Neuron (in vitro differentiated cells): ENCODE data around the gene DEPDC1B.
"Not testable (repeated sequence)": the region's sequence is repeated elsewhere in the genome, so short reads cannot be mapped to it uniquely, and the experiment has no call there.

Source experiments
- H2AFZ ChIP-seq: one replicate; pipeline ENCODE4 v1.6.1; 2013; ENCODE audit warnings: low read depth, mild to moderate bottlenecking, inconsistent platforms, low read length, moderate library complexity
- H3K27me3 ChIP-seq: one replicate; pipeline ENCODE4 v1.6.1; 2013; ENCODE audit warnings: low read length; ENCODE audit not compliant: insufficient read depth
- H3K36me3 ChIP-seq: one replicate; pipeline ENCODE4 v1.6.1; 2013; ENCODE audit warnings: low read length; ENCODE audit not compliant: insufficient read depth
- H3K4me1 ChIP-seq: one replicate; pipeline ENCODE4 v1.6.1; 2013; ENCODE audit warnings: low read length; ENCODE audit not compliant: insufficient read depth
- H3K4me3 ChIP-seq: 2 replicates; pipeline ENCODE4 v1.5.1; 2013; ENCODE audit warnings: mild to moderate bottlenecking, low read length, moderate library complexity
- H3K9me3 ChIP-seq: one replicate; pipeline ENCODE4 v1.6.1; 2013; ENCODE audit warnings: low read length

Gene DEPDC1B

DNA sequence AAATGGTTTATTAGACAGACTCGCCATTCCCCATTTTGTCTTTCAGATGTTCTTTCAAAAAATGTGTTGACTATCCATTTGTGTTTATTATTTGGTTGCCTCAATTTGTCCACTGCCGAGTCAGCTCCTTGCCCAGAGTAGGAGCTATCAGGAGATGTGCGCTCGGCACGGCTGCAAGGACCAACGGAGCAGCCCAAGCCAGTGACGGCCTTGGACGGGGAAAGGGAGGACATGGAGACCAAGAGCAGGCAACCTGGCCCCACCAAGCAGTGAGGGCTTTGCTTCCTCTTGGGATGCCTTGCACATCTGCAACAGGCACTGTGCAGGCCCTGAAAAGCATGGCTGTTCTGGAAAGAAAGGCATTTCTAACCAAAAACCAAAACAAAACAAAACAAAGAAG is 69.8 kb downstream of the DEPDC1B start:
- Histone ChIP-seq H3K27me3 (no peaks in the 10 kb centered on the region), H2AFZ (no peak overlapping the region), H3K4me1 (no peaks in the 10 kb centered on the region), H3K4me3 (no peak overlapping the region), H3K36me3 (peaks cover 35% of the 10 kb centered on the region), H3K9me3 (peaks cover 8% of the 10 kb centered on the region)

DNA sequence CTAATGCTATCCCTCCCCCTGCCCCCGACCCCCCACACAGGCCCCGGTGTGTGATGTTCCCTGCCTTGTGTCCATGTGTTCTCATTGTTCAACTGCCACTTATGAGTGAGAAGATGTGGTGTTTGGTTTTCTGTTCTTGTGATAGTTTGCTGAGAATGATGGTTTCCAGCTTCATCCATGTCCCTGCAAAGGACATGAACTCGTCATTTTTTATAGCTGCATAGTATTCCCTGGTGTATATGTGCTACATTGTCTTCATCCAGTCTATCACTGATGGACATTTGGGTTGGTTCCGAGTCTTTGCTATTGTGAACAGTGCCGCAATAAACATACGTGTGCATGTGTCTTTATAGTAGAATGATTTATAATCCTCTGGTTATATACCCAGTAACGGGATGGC is 75.1 kb downstream of the DEPDC1B start:
- not testable (repeated sequence) for H3K27me3 ChIP-seq, H3K4me3 ChIP-seq, H3K9me3 ChIP-seq, H3K4me1 ChIP-seq, H3K36me3 ChIP-seq, H2AFZ ChIP-seq

DNA sequence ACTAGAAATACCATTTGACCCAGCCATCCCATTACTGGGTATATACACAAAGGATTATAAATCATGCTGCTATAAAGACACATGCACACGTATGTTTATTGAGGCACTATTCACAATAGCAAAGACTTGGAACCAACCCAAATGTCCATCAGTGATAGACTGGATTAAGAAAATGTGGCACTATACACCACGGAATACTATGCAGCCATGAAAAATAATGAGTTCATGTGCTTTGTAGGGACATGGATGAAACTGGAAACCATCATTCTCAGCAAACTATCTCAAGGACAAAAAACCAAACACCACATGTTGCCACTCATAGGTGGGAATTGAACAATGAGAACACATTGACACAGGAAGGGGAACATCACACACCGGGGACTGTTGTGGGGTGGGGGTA is 79.2 kb downstream of the DEPDC1B start:
- not testable (repeated sequence) for H2AFZ ChIP-seq, H3K36me3 ChIP-seq, H3K27me3 ChIP-seq, H3K9me3 ChIP-seq, H3K4me1 ChIP-seq, H3K4me3 ChIP-seq

DNA sequence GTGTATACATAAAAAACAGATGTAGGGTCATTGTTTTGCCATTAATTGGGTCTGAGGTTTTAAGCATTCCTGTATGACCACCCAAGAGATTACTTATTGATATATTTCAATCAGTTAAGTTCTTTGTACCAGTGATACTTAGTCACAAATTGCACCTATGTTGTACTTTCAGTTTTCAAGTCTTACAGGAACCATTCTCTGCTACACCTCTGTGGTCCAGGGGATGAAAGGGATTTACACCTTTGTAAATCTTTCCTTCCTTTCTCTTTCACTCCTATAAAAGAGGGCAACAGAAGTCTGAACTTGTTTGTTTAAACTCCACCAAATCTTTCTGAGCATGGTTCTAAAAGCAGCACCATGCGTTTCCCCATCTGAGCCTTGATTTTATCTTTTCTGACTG is 86.1 kb downstream of the DEPDC1B start:
- Histone ChIP-seq H3K4me1 (no peaks in the 10 kb centered on the region), H2AFZ (no peak overlapping the region), H3K4me3 (no peak overlapping the region), H3K9me3 (peaks cover 2% of the 10 kb centered on the region), H3K36me3 (no peaks in the 10 kb centered on the region), H3K27me3 (no peaks in the 10 kb centered on the region)

DNA sequence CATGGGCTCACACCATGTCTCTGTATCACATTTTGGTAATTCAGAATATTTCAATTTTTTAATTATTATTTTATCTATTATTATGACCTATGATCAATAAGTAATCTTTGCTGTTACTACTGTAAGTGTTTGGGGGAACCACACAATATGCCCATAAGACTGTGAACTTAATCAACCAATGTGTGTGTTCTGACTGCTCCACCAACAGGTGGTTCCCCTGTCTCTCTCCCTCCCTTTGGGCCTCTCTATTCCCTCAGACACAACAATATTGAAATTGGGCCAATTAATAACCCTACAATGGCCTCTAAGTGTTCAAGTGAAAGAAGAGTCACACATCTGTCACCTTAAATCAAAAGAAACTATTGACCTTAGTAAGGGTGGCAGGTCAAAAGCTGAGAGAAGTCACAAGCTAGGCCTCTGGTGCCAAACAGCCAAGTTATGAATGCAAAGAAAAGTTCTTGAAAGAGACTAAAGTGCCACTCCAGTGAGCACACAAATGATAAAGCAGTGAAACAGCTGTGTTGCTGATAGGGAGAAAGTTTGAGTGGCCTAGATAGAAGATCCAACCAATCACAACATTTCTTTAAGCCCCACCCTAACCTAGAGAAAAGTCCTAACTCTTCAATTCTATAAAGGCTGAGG is 88.7 kb downstream of the DEPDC1B start:
- H3K36me3 ChIP-seq: no peaks in the 10 kb centered on the region
- no peaks in the 10 kb centered on the region for H3K27me3 ChIP-seq
- H2AFZ ChIP-seq: no peak overlapping the region

DNA sequence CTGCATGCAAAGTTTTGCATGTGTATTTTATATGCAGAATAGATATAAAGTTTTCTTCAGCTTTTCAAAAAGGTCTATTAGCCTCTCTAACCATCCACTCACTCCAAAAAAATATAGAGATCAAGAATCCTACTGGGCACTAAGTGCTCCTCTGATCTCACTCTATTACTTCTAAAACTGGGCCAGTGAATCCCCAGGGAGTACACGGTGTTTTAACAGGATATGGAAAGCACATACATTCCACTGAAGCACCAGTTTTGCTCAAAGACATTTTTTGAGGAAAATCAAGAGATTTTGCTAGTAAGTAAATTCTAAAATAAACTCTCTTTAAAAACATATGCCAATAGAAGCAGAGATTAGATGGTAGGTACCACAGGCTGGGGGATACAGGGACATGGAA is 95.2 kb downstream of the DEPDC1B start:
- no peaks in the 10 kb centered on the region for H3K4me1 ChIP-seq
- no peaks in the 10 kb centered on the region for H3K27me3 ChIP-seq
- no peak overlapping the region for H3K4me3 ChIP-seq
- H3K9me3 ChIP-seq: no peaks in the 10 kb centered on the region
- H2AFZ ChIP-seq: no peak overlapping the region
- peaks cover 9% of the 10 kb centered on the region for H3K36me3 ChIP-seq

More for the DNA sequence above, 88.7 kb downstream of the DEPDC1B start:
- H3K4me1 ChIP-seq: no peaks in the 10 kb centered on the region
- peaks cover 2% of the 10 kb centered on the region for H3K9me3 ChIP-seq
- H3K4me3 ChIP-seq: no peak overlapping the region

DNA sequence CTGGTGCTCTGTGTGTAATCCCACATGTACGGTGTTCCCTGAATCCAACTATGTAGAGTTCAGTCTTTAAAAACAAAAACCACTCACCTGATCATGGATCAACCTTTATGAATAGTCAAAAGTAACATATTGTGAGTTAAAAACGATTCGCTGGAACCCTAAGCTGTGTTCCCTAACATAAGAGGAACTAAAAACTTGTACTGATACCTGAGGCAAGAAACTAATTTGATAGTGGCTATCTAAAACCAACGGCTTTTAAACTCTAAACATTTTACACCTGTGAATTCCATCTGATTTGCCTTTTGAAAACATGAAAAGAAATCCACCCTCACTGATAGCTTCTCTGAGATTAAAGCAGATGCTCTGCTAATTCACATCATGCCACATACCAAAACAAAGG is 101.5 kb downstream of the DEPDC1B start:
- Histone ChIP-seq H3K27me3 (no peaks in the 10 kb centered on the region), H2AFZ (no peak overlapping the region), H3K4me1 (no peaks in the 10 kb centered on the region), H3K4me3 (no peak overlapping the region), H3K9me3 (no peaks in the 10 kb centered on the region), H3K36me3 (peaks cover 15% of the 10 kb centered on the region)

DNA sequence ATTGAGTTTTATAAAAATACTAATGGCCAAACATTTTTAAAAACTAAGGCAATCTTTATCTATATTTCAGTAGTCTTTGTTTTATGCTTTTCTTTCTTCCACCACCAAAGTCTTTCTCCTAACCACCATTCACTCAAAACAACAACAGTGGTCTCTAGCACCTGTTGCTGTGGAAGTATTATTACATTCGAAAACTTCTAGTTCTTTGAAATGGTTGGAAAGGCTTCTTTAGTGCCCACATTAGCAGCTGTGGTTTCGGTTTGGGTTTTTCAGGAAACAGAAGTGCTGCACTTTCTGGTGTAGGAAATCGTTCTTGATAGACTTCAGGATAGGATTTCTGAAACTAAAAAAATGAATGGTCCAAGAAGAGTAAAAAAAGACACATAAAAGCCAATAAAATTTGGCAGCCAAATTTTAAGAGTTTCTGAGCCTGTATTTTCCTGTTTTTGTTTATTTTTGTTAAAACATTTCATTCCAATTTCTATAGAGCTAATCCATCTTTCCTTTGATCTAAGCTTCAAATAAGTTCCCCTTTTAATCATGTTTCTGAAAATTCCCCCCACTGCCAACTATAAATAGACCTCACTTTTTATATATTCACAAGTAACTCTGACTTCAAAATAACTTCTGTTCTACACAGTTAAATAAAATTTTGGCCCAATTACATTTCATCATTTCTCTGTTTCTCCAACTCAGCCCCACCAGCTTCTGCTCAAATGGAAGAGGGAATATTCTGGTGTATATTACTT is 102.2 kb downstream of the DEPDC1B start:
- Histone ChIP-seq H3K27me3 (no peaks in the 10 kb centered on the region), H3K4me1 (no peaks in the 10 kb centered on the region), H3K4me3 (no peak overlapping the region), H3K36me3 (peaks cover 11% of the 10 kb centered on the region), H3K9me3 (no peaks in the 10 kb centered on the region), H2AFZ (no peak overlapping the region)

DNA sequence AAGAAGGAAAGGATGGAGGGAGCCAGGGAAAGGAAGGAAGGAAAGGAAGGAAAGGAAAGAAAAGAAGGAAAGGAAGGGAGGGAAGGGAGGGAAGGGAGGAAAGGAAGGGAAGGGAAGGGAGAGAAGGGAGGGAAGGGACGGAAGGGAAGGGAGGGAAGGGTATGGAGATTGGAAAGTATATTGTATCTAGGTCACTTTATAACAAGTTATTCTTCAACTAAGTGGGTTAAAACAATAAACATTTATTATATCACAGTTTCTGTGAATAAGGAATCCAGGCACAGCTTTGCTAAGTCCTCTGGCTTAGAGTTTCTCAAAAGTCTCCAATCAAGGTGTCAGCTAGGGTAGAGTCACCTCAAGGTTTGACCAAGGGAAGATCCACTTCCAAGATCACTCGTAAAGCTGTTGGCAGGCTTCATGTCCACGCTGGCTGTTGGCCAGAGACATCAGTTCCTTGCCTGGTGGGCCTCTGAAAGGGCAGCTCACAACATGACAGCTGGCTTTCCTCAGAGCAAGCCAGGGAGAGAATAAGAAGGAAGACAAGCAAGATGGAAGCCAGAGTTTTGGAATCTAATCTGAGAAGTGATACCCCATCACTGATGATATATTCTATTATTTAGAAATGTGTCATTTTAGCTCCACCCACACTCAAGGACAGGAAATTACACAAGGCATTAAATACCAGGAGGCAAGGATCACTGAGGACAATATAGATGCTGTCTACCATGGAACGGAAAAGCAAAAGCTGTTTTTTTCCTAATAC is 105.1 kb downstream of the DEPDC1B start:
- no peak overlapping the region for H3K4me3 ChIP-seq
- H3K27me3 ChIP-seq: no peaks in the 10 kb centered on the region
- no peaks in the 10 kb centered on the region for H3K9me3 ChIP-seq
- H2AFZ ChIP-seq: no peak overlapping the region
- H3K4me1 ChIP-seq: no peaks in the 10 kb centered on the region
- H3K36me3 ChIP-seq: peaks cover 6% of the 10 kb centered on the region

DNA sequence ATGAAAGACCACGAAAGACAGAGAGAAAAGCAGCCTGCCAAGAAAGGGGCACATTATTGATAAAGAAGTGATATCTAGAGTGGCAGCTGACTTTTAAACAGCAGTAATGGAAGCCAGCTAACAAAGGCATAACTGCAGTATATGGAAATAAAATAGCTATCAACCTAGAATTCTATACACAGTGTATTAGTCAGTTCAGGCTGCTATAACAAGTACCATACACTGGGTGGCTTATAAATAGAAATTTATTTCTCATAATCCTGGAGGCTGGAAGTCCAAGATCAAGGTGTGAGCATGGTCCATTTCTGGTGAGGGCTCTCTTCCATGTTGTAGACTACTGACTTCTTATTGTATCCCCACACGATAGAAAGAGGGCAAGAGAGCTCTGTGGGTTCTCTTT is 109.8 kb downstream of the DEPDC1B start:
- Histone ChIP-seq H2AFZ (no peak overlapping the region), H3K36me3 (peaks cover under 1% of the 10 kb centered on the region), H3K27me3 (no peaks in the 10 kb centered on the region), H3K4me3 (no peak overlapping the region), H3K9me3 (no peaks in the 10 kb centered on the region), H3K4me1 (no peaks in the 10 kb centered on the region)

DNA sequence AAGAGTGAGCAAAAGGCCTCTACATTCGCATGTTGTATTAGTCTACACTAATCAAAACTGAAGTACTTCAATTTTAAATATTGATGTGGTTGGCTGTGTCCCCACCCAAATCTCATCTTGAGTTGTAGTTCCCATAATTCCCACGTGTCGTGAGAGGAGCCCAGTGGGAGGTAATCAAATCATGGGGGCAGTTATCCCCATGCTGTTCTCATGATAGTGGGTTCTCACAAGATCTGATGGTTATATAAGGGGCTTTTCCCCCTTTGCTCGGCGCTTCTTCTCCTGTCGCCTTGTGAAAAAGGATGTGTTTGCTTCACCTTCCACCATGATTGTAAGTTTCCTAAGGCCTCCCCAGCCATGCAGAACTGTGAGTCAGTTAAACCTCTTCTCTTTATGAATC is 112.7 kb downstream of the DEPDC1B start:
- H3K27me3 ChIP-seq, H2AFZ ChIP-seq, H3K9me3 ChIP-seq, H3K4me1 ChIP-seq, H3K4me3 ChIP-seq, H3K36me3 ChIP-seq: not testable (repeated sequence)

DNA sequence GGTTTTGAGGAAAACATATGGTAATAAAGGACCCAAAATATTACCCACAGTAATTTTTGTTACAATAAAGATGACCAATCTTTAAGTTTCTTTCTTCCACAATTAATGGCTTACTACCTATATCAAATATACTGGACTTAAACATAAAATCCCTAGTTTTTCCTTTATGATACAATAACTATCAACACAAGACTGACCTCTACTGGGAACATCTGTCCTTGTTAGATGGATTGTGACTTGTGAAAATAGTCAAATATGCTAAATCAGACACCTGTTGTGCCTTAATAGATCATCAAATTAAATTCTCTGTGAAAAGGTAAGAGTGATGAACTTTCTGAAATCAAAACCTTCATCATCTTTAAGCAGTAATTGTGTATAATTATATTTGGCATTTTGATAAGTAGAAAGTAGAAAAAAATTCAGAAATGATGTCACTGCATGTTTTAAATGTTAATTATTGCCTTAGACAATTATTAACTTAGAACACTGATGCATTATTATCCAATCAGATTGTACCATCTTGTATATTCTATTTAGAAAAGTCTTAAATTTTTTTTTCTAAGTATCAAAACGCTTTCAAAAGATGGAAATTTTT is 113.6 kb downstream of the DEPDC1B start:
- Histone ChIP-seq H3K4me1 (no peaks in the 10 kb centered on the region), H2AFZ (no peak overlapping the region)

DNA sequence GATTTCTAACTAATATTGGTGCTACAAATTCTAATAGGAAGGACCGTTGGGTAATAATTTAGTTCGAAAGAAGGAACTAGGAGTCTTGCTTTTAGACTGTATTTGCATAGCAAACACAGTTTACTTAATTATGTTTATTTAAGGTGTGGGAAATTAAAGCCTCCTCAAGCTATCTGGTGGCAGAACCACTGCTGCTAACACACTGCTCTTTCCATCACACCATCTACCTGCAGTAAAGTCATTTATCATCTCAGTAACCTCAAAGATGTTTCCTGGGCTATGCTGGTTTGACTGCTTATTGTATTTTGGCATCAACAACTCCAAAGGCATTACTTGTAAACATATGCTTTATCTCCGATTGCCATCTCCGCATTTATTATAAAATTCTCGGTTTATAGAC is 114.3 kb downstream of the DEPDC1B start:
- Histone ChIP-seq H3K4me1 (no peaks in the 10 kb centered on the region), H2AFZ (no peak overlapping the region), H3K4me3 (no peak overlapping the region), H3K27me3 (no peaks in the 10 kb centered on the region), H3K36me3 (no peaks in the 10 kb centered on the region), H3K9me3 (no peaks in the 10 kb centered on the region)

More for the DNA sequence above, 113.6 kb downstream of the DEPDC1B start:
- no peak overlapping the region for H3K4me3 ChIP-seq
- H3K36me3 ChIP-seq: no peaks in the 10 kb centered on the region
- no peaks in the 10 kb centered on the region for H3K27me3 ChIP-seq
- no peaks in the 10 kb centered on the region for H3K9me3 ChIP-seq
